T-helper 2 cell treated with Interferon-gamma antibody and Interleukin-4, amounts not matched to agents 5 μg/mL and 100 μg/mL, for 36 hours (primary cell): Measurements from ENCODE around the gene CCDC82.

Experiments used
- DNase-seq: peaks from one replicate; pipeline ENCODE4 v3.0.0; 2021; ENCODE audit warnings: low spot score
- H3K27ac Mint-ChIP-seq: one replicate; pipeline ENCODE4 v1.8.0; 2021; ENCODE audit warnings: mild to moderate bottlenecking, mixed read lengths
- H3K27me3 Mint-ChIP-seq: one replicate; pipeline ENCODE4 v1.8.0; 2021; ENCODE audit warnings: low read depth, mixed read lengths
- H3K36me3 Mint-ChIP-seq: one replicate; pipeline ENCODE4 v1.8.0; 2021; ENCODE audit warnings: low read depth, mixed read lengths
- H3K4me1 Mint-ChIP-seq: one replicate; pipeline ENCODE4 v1.8.0; 2021; ENCODE audit warnings: low read depth, mixed read lengths
- H3K4me3 Mint-ChIP-seq: one replicate; pipeline ENCODE4 v1.8.0; 2022; ENCODE audit warnings: mild to moderate bottlenecking, moderate library complexity, mixed read lengths
- H3K9me3 Mint-ChIP-seq: one replicate; pipeline ENCODE4 v1.8.0; 2021; ENCODE audit warnings: mixed read lengths

CCDC82 gene

DNA sequence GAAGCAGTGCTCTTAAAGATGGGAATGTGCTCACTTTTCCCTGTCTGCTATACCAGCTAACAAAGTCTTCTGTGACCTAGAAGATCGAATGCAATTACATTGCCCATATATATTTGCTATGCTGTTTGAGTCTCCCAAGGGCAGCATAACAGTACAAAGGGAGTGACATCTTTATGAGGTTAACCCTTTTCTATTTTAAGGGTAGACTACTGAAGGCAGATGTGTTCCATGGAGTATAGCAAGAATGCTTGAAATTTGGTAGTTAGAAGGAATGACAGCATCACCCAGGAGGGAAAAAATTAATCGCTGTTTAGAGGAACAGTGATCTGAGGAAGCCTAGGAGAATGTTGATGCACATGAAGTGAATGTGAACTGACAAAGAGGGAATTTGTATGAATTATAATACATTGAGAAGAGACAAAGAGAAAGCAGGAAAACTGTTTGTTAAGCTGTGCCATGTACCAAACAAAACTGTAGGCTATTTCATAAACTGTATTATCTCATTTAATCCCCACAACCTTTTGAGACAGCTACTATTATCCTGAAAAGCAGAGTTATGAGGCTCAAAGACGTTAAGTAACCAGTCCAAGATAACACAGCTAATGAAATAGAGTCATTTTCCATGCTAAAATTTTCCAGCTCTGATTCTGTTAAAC is 59.7 kb downstream of the CCDC82 start:
- peaks cover 34% of the 10 kb centered on the region for H3K4me1 Mint-ChIP-seq
- no peak for DNase-seq
- H3K4me3 Mint-ChIP-seq, result no peak overlapping the region
- peak overlapping the region; percentile 44 for H3K27ac Mint-ChIP-seq
- H3K27me3 Mint-ChIP-seq, result no peaks in the 10 kb centered on the region
- H3K36me3 Mint-ChIP-seq, result peaks cover 19% of the 10 kb centered on the region
- no peaks in the 10 kb centered on the region for H3K9me3 Mint-ChIP-seq

DNA sequence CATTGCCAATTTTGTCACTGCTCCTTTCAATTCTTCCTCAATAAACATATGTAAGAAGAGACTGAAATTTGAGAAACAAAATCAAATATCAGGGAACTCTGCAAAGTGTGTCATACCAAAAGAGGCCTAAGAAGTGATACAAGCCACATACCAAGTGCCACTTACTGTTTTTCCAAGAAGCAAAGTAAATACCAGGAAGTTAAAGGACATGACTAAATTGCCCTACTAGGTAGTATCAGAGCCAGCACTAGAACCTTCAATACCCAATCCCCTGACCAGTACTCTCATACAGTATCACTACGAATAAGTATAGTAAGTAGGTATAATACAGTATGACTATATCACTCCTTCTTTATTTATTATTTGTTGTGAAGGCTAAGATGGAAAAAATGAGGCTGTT is 60.3 kb downstream of the CCDC82 start:
- H3K4me3 Mint-ChIP-seq, result peak overlapping the region; percentile 42
- H3K27ac Mint-ChIP-seq, result peak overlapping the region; percentile 44
- no peak for DNase-seq
- peaks cover 34% of the 10 kb centered on the region for H3K4me1 Mint-ChIP-seq
- H3K36me3 Mint-ChIP-seq, result peaks cover 14% of the 10 kb centered on the region
- no peaks in the 10 kb centered on the region for H3K9me3 Mint-ChIP-seq
- H3K27me3 Mint-ChIP-seq, result no peaks in the 10 kb centered on the region

DNA sequence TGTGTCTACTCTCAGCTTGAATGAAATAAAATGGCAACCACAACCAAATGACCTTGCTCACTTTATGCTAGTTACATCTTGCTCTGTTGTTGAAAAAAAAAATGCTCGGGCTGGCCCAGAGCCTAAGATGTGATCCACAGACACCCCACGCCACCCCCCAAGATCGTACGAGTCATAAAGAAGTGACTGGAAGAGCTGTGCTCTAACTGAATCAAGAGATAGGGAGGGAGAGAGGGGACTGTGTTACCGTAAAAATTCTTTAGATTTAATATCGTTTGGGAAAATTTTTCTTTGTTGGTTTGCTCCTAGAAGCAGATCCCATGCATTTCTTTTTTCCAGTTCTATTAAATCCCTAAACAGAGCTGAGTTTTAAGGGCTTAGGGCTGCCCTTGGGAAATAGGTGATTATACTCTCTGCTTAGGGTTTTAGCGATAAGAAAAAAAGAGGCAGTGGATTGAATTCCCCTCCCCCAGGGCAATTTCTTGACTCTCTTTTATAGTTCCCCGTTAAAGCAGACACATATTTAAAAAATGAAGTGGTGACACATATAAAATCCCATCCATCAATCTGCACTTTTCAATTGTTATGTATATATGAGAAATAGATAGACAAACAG is 61.2 kb downstream of the CCDC82 start:
- Mint-ChIP-seq H3K4me3 (no peak overlapping the region), H3K27ac (no peak overlapping the region), H3K36me3 (peaks cover 14% of the 10 kb centered on the region), H3K27me3 (no peaks in the 10 kb centered on the region), H3K9me3 (no peaks in the 10 kb centered on the region), H3K4me1 (peaks cover 37% of the 10 kb centered on the region)
- DNase-seq, result no peak

DNA sequence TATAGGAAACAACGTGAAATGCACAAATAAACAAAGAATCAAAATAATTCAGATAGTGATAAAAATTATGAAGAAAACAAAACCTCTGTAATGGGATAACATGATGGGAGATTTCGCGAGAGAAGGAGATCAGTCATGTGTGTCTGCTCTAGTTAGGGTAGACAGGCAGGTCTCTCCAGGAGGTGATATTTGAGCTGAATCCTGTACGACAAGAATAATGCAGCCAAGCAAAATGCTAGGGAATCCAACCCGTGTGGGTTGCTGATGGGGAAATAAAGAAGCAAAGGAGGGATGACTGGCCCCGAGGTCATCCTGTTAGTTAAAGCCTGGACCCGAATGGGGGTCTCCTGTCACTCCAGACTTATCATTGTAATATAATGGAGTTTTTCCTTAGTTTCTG is 62.8 kb downstream of the CCDC82 start:
- H3K36me3 Mint-ChIP-seq, result peaks cover 19% of the 10 kb centered on the region
- no peak overlapping the region for H3K4me3 Mint-ChIP-seq
- no peak for DNase-seq
- H3K27ac Mint-ChIP-seq, result no peak overlapping the region
- H3K27me3 Mint-ChIP-seq, result no peaks in the 10 kb centered on the region
- no peaks in the 10 kb centered on the region for H3K9me3 Mint-ChIP-seq
- peaks cover 27% of the 10 kb centered on the region for H3K4me1 Mint-ChIP-seq

DNA sequence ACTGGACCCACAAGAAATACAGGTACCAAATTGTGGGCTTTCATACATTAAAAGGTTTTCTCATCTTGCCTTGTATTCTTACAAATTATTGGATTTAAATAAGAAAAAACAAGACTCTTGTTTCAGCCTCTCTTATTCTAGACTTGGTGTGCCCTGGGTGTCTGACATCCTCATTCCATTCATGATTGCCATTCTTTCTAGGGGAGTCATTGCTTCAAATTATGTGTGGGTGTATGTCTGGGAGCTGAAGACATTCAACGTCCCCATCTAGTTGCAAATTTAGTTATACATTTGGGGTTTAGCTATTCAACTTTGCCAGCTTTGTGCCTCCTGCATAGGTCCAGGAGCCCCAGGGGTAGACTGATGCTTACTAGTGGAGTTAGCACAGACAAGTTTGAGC is 64.8 kb downstream of the CCDC82 start:
- no peak for DNase-seq
- no peak overlapping the region for H3K27ac Mint-ChIP-seq
- no peaks in the 10 kb centered on the region for H3K27me3 Mint-ChIP-seq
- no peak overlapping the region for H3K4me3 Mint-ChIP-seq
- peaks cover 27% of the 10 kb centered on the region for H3K4me1 Mint-ChIP-seq
- no peaks in the 10 kb centered on the region for H3K9me3 Mint-ChIP-seq
- peaks cover 30% of the 10 kb centered on the region for H3K36me3 Mint-ChIP-seq

DNA sequence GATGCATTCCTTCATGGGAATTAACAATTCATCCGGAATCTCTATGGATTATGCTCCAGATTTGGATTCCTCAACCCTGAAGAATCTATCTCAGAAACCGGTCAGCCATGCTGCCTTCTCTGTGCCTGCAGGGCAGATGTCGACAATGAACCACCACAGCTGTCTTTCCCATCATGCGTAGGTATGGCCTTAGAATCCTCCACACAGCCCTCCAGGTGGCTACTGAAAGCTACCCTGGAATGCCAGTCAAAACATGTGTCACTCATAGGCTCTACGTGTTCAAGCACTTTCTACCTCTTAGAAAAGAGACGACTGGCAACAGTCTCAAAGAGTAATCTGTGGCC is 66.1 kb downstream of the CCDC82 start:
- no peaks in the 10 kb centered on the region for H3K27me3 Mint-ChIP-seq
- DNase-seq, result no peak
- H3K9me3 Mint-ChIP-seq, result no peaks in the 10 kb centered on the region
- peaks cover 24% of the 10 kb centered on the region for H3K4me1 Mint-ChIP-seq
- no peak overlapping the region for H3K27ac Mint-ChIP-seq
- no peak overlapping the region for H3K4me3 Mint-ChIP-seq
- H3K36me3 Mint-ChIP-seq, result peaks cover 28% of the 10 kb centered on the region

DNA sequence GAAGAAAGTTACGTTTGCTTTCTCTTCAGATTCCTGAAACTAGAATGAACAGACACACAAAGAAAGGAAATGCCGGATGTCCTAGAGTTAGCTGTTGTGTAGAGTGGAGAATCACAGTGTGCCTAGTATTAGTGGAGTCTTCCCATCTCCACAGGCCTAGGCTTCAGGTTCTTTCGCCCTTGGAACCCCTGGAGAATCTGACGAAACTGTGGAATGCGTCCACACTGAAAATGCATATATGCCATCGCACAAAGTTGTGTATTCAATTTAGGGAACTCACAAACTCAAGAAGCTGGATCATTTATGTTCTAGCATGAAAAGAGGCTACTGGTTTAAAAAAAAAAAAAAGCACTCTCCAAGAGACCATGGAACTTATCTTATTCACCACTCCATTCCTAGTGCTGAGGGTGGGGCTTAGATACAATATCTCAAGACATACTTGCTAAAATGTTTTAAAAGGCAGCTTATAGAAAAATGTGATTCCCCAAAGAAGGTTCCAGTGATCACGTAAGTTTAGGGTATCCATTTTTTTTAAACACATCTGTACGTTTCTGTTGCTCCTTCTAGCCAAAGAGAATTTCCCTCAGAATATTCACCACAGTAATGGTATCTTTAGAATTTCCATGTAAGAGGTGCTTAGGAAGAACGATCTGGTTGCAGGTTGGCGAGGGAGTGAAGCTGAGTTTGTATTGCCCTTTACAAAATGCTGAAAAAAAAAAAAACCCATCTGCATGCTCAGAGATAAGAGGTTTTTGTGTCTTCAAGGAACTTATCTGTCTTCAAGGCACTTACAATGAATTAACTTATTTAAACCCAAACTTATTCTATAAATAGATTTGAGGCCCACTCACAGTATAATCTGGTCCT is 66.7 kb downstream of the CCDC82 start:
- H3K9me3 Mint-ChIP-seq, result no peaks in the 10 kb centered on the region
- no peak for DNase-seq
- H3K4me3 Mint-ChIP-seq, result no peak overlapping the region
- peaks cover 28% of the 10 kb centered on the region for H3K4me1 Mint-ChIP-seq
- no peaks in the 10 kb centered on the region for H3K27me3 Mint-ChIP-seq
- H3K27ac Mint-ChIP-seq, result no peak overlapping the region
- peaks cover 26% of the 10 kb centered on the region for H3K36me3 Mint-ChIP-seq

DNA sequence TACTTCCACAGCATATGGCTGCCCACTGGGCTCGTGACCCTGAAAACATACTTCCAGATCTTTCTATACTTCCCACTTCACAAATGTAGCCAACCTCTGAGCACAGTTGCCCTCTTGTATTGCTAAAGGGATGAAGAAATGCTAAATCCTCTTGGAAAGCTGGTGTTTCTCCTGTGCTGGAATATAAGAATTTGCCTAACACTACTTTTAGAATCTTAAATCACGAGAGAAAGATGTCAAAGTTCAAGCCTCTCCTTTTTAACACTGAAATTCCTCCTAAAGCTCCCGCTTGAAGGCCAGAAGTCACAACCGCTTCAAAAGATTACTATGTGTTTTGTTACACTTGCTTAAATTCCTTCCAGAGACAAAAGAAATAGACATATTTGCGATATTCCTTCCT is 68.6 kb downstream of the CCDC82 start:
- Mint-ChIP-seq H3K9me3 (no peaks in the 10 kb centered on the region), H3K27ac (no peak overlapping the region), H3K4me3 (no peak overlapping the region), H3K36me3 (peaks cover 37% of the 10 kb centered on the region), H3K27me3 (no peaks in the 10 kb centered on the region), H3K4me1 (peaks cover 37% of the 10 kb centered on the region)
- no peak for DNase-seq

DNA sequence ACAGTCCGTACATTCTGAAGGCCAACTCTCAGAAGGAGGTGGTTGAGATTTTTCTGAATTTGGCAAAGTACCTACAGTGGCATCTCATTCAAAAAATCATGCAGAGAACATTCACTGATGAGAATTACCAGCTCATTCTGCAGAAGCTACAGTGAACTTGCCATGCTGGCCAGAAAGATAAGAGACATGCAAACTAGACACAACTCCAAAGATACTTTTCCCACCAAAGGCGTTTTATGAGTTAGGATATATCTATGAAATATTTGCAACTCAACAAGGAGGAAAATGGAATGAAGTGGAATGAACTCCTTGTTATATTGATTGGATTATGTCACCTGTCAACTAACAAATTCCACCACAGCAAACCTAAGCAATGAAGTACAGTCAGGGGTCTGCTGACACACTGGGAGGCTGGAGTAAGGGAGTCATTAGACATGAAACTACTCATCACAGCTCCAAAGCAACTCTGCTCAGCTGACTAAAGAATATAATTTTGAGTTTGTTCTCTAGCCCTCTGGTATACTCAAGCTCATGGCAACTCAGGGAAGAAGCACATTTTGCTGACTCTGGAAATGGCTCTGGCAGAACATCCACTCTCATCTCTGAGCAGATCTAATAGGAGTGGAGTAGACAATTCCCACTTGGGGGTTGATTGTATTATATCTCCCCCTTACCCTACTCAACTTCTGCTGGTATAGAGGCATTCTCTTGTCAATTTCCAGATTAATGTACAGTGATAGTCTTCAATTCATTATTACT is 69.6 kb downstream of the CCDC82 start:
- Mint-ChIP-seq H3K36me3 (peaks cover 41% of the 10 kb centered on the region), H3K4me3 (no peak overlapping the region), H3K27me3 (no peaks in the 10 kb centered on the region), H3K4me1 (peaks cover 39% of the 10 kb centered on the region), H3K27ac (no peak overlapping the region), H3K9me3 (peaks cover 5% of the 10 kb centered on the region)
- no peak for DNase-seq

DNA sequence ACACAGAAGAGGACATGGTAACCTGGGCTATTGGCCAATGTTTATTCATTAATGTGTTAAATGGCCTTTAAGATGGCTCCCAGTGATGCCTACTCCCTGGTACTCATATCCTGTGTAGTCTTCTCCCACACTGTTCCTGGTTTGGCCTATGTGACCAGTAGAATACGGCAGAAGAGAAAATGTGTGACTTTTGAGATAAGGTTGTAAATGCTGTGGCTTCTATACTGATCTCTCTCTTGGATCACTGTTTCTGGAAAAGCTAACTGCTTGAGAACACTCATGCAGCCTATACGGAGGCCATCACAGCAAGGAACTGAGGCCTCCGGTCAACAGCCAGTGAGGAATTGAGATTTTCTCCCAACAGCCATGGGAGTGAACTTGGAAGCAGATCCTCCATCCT is 70.9 kb downstream of the CCDC82 start:
- no peaks in the 10 kb centered on the region for H3K27me3 Mint-ChIP-seq
- no peak for DNase-seq
- H3K4me3 Mint-ChIP-seq, result no peak overlapping the region
- H3K9me3 Mint-ChIP-seq, result peaks cover 5% of the 10 kb centered on the region
- H3K27ac Mint-ChIP-seq, result no peak overlapping the region
- H3K36me3 Mint-ChIP-seq, result peaks cover 49% of the 10 kb centered on the region
- peaks cover 49% of the 10 kb centered on the region for H3K4me1 Mint-ChIP-seq

DNA sequence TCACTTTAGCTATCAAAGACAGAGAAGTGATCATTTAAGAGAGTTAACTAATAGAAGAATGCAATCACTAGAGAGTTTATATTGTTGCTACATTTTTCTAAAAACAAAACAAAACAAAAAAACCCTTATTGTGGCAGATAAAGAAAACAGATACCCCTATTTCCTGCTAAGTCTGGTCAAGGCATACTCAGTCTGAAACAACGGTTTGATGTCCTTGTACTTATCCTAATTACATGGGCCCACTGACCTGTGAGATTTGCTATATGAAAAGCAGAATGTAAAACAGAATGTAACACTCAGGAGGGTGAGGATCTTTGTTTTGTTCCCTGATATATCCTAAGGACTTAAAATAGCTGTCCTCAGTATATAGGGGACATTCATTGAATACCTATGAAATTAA is 71.3 kb downstream of the CCDC82 start:
- Mint-ChIP-seq H3K36me3 (peaks cover 50% of the 10 kb centered on the region), H3K4me3 (no peak overlapping the region), H3K27me3 (no peaks in the 10 kb centered on the region), H3K27ac (peak overlapping the region; percentile 53), H3K9me3 (peaks cover 5% of the 10 kb centered on the region), H3K4me1 (peaks cover 50% of the 10 kb centered on the region)
- no peak for DNase-seq

DNA sequence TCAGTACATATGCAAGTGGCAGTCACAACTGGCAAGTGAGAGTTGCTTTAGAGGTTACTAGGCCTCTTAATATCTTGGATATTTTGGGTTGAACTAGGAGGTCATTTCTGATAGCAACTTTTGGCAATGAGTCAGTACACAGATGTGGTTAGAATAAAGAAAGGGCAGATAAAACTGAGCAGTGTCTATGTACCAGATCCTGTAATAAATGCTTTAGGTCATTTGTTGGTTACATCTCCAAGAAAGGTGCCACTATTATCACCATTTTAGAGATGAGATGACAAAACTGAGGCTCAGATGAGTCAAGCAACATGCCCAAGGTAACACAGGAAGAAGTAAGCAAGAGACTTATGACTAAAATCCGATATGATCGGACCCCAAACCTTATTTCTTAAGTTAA is 71.7 kb downstream of the CCDC82 start:
- Mint-ChIP-seq H3K27me3 (no peaks in the 10 kb centered on the region), H3K4me3 (no peak overlapping the region), H3K9me3 (peaks cover 5% of the 10 kb centered on the region), H3K4me1 (peaks cover 52% of the 10 kb centered on the region), H3K27ac (peak overlapping the region; percentile 53), H3K36me3 (peaks cover 49% of the 10 kb centered on the region)
- DNase-seq, result no peak

DNA sequence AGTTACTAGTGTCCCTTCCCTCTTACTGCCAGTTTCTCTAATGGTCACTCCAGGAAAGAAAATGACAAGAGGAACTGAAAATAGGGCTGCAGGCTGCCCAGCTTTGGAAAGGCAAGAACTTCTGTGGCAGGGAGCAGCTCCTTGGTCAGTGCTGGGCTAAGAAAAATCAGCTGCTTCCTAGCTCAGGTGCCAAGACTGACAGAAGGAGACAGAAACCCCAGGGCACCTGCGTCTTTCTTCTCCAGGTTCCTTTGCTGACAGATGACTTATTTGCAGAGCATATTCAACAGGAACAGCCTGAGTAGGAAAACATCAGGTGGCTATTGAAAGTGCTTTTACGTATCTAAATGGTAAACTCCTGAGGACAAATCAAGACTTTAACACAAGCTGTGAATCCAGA is 72.1 kb downstream of the CCDC82 start:
- H3K4me1 Mint-ChIP-seq, result peaks cover 53% of the 10 kb centered on the region
- peaks cover 5% of the 10 kb centered on the region for H3K9me3 Mint-ChIP-seq
- H3K4me3 Mint-ChIP-seq, result no peak overlapping the region
- H3K36me3 Mint-ChIP-seq, result peaks cover 49% of the 10 kb centered on the region
- no peak for DNase-seq
- no peaks in the 10 kb centered on the region for H3K27me3 Mint-ChIP-seq
- no peak overlapping the region for H3K27ac Mint-ChIP-seq

DNA sequence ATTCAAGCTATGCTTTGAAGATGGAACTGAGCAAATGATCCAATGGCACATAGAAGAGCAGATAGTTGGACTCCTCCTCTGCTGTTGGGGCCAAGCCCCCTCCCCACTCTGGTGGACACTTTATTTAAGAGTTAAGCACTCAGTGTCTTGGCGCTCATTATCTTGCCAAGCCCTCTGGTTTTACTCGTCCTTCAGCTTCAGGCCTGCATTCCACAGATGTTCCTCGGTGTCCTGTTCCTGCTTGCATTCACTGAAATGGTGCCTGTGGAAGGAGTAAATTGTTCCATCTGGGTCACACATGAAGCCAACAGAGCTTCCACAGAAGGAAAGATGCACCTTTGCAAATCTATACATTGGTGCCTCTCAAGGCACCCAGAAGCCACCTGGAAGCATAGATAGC is 72.8 kb downstream of the CCDC82 start:
- no peak overlapping the region for H3K27ac Mint-ChIP-seq
- peaks cover 5% of the 10 kb centered on the region for H3K9me3 Mint-ChIP-seq
- no peak for DNase-seq
- H3K4me1 Mint-ChIP-seq, result peaks cover 53% of the 10 kb centered on the region
- H3K27me3 Mint-ChIP-seq, result no peaks in the 10 kb centered on the region
- H3K4me3 Mint-ChIP-seq, result no peak overlapping the region
- H3K36me3 Mint-ChIP-seq, result peaks cover 46% of the 10 kb centered on the region
